ENCODE measurements around the gene TMEM248. TPM values are rescaled to one million over a fixed set of nuclear protein-coding genes. Genes with fewer than 3 reads are reported as not detected.
"Not testable (repeated sequence)": the region's sequence is repeated elsewhere in the genome, so short reads cannot be mapped to it uniquely, and the experiment has no call there.

Gene TMEM248
- total RNA-seq, 4 donors from 2014 or later: 119 to 179 (median 144) TPM

DNA sequence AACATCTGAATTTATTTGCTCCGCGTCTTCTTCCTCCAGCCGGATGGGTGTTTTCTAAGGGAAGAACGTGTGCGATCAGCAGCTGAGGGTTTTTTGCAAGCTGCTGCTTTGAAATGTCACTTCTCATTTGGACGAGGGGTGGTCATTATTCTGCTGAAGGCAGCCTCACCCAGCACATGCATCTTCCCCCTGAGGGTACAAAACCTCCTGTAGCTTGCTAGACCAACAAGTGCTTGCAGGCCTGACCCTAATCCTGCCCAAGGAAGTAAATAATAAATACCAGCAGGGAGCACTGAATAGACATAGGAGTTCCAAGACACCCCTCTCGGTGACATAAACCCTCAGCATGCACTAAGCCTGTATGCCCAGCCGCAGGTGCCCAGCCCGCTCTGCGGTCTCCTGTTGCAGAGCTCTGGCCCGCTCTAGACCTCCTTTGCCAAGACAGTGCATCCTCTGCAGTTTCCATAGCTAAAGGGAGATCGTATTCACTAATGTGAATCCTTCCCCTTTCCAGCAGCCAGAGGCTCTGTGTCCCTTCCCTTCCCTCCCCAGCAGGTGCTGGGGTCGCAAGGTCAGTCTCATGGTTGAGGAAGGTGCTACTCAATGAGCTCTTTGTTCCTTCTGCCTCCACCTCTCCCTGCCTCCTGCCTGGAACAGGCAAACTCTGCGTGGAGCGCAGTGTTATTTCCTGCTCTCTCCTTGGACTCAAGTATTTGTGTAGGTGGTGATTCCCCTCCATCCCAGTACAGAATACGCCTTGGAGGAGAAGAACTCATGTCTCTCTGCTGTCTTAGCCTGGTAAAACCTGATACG is 37.7 kb downstream of the TMEM248 start:
- Histone ChIP-seq H3K9me3 (no peaks in the 10 kb centered on the region), H3K27me3 (no peaks in the 10 kb centered on the region), H3K4me1 (no peaks in the 10 kb centered on the region), H3K27ac (no peak overlapping the region), H3K36me3 (peaks cover 23 to 36% of the 10 kb centered on the region in 2 donors), H3K4me3 (replicated peaks in 1 of 3) (no peak overlapping the region)
- DNase-seq: no peak
- WGBS, 2 donors: 94 to 95% methylated on average over 17 of the region's 17 CpGs
- intact Hi-C loops (cut with DNase I): no loop called here
- TF ChIP-seq POLR2A (IDR thresholded peaks at IDR 0.05): no peak
- TF ChIP-seq, protein P1, sequence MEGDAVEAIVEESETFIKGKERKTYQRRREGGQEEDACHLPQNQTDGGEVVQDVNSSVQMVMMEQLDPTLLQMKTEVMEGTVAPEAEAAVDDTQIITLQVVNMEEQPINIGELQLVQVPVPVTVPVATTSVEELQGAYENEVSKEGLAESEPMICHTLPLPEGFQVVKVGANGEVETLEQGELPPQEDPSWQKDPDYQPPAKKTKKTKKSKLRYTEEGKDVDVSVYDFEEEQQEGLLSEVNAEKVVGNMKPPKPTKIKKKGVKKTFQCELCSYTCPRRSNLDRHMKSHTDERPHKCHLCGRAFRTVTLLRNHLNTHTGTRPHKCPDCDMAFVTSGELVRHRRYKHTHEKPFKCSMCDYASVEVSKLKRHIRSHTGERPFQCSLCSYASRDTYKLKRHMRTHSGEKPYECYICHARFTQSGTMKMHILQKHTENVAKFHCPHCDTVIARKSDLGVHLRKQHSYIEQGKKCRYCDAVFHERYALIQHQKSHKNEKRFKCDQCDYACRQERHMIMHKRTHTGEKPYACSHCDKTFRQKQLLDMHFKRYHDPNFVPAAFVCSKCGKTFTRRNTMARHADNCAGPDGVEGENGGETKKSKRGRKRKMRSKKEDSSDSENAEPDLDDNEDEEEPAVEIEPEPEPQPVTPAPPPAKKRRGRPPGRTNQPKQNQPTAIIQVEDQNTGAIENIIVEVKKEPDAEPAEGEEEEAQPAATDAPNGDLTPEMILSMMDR (IDR thresholded peaks at IDR 0.05): no peak

DNA sequence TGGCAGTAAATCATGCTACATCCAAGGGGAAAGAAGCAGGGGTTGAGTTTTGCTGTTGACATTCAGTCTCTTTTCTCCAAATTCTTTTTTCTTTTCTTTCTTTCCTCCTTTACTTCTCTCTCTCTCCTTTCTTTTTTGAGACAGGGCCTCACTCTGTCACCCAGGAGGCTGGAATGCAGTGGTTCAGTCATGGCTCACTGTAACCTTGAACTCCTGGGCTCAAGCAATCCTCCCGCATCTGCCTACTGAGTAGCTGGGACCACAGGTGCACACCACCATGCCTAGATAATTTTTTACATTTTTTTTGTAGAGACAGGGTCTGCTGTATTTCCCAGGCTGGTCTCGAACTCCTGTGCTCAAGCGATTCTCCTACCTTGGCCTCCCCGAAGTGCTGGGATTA is 39.2 kb downstream of the TMEM248 start:
- Histone ChIP-seq H3K9me3 (no peaks in the 10 kb centered on the region), H3K27me3 (no peaks in the 10 kb centered on the region), H3K4me1 (no peaks in the 10 kb centered on the region), H3K27ac (no peak overlapping the region), H3K4me3 (replicated peaks in 1 of 3) (no peak overlapping the region), H3K36me3 (peaks cover 16 to 27% of the 10 kb centered on the region in 2 donors)
- no peak for TF ChIP-seq POLR2A (IDR thresholded peaks at IDR 0.05)
- TF ChIP-seq, protein P1 (IDR thresholded peaks at IDR 0.05): no peak
- 98 to 99% methylated on average over 4 of the region's 4 CpGs for WGBS, 2 donors
- intact Hi-C loops (cut with DNase I): no loop called here
- DNase-seq: no peak

DNA sequence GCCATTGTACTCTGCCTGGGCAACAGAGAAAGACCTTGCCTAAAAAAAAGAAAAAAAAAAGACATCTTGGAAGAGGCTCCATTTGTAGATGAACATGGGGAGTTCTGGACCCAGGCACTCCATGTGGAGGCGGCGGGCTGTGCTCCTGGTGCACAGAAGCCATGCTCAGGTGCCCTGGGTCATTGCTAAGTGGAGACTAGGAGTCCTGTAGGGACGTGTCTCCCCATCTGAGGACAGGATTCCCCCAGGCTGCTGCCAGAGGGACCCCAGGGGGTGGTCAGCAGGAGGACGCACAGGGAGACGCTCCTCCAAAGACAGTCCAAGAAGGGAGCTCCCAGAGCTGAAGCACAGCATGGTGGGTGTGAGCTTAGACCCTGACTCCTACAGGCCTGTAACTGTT is 40.1 kb downstream of the TMEM248 start:
- Histone ChIP-seq H3K27ac (no peak overlapping the region), H3K9me3 (no peaks in the 10 kb centered on the region), H3K27me3 (no peaks in the 10 kb centered on the region), H3K4me1 (no peaks in the 10 kb centered on the region), H3K4me3 (replicated peaks in 1 of 3) (no peak overlapping the region), H3K36me3 (peaks cover 9 to 18% of the 10 kb centered on the region in 2 donors)
- WGBS, 2 donors: 94 to 98% methylated on average over 4 to 5 of the region's 5 CpGs
- intact Hi-C loops (cut with DNase I): no loop called here
- no peak for DNase-seq
- TF ChIP-seq POLR2A (IDR thresholded peaks at IDR 0.05): no peak
- TF ChIP-seq, protein P1 (IDR thresholded peaks at IDR 0.05): no peak

DNA sequence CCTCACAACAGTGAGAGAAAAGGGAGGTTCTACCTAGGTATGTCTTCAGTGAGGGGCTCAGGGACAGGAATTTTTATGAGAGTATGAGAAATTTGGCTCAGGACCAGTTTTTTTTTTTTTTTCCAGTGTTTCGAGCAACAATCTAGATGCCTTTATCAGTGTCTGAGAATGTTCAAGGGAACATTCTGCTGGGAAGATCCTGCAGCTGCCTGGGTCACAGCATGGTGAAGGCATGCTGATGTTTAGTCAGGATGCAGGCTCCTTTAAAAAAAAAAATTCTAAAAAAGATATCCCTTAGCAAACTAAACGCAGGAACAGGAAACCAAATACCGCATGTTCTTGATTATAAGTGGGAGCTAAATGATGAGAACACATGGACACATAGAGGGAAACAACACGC is 43.4 kb downstream of the TMEM248 start:
- Histone ChIP-seq H3K4me3 (replicated peaks in 1 of 3) (no peak overlapping the region), H3K4me1 (no peaks in the 10 kb centered on the region), H3K36me3 (no peaks in the 10 kb centered on the region), H3K9me3 (no peaks in the 10 kb centered on the region), H3K27ac (no peak overlapping the region), H3K27me3 (no peaks in the 10 kb centered on the region)
- intact Hi-C loops (cut with DNase I): no loop called here
- 58 to 72% methylated on average over 4 of the region's 4 CpGs for WGBS, 2 donors
- no peak for DNase-seq
- TF ChIP-seq, protein P1 (IDR thresholded peaks at IDR 0.05): no peak
- TF ChIP-seq POLR2A (IDR thresholded peaks at IDR 0.05): no peak

DNA sequence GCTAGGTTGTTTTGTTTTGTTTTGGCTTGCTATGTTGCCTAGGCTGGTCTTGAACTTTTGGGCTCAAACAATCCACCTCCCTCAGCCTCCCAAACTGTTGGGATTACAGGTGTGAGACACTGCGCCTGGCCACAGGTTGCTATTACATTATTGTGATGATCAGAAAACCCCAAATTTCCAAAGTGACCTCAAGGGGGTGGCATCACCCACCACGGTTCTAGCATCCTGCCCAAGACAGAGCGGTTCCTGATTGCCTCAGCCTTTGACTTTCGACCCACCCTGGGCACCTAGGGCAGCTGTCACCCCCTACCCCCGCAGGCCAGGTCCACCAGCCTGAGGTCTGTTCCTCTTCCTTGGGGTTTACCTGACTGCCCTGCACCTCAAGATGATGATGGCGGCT is 46.0 kb downstream of the TMEM248 start:
- no peaks in the 10 kb centered on the region for H3K27me3 ChIP-seq
- TF ChIP-seq, protein P1 (IDR thresholded peaks at IDR 0.05): no peak
- TF ChIP-seq POLR2A (IDR thresholded peaks at IDR 0.05): no peak
- no peak for DNase-seq
- no peaks in the 10 kb centered on the region for H3K9me3 ChIP-seq
- H3K36me3 ChIP-seq: no peaks in the 10 kb centered on the region
- no peaks in the 10 kb centered on the region for H3K4me1 ChIP-seq
- 92 to 93% methylated on average over 5 to 6 of the region's 6 CpGs for WGBS, 2 donors
- intact Hi-C loops (cut with DNase I): no loop called here
- H3K4me3 ChIP-seq (replicated peaks in 1 of 3): no peak overlapping the region
- no peak overlapping the region for H3K27ac ChIP-seq

DNA sequence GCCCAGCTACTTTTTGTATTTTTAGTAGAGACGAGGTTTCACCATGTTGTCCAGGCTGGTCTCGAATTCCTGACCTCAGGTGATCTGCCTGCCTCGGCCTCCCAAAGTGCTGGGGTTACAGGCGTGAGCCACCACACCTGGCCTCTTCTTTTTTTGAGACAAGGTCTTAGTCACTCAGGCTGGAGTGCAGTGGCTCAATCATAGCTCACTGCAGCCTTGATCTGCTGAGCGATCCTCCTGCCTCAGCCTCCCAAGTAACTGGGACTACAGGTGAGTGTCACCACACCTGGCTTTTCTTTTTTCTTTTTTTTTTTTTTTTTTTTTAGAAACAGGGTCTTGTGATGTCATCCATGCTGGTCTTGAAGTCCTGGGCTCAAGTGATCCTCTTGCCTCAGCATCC is 48.0 kb downstream of the TMEM248 start:
- H3K27ac ChIP-seq; H3K9me3 ChIP-seq; H3K4me3 ChIP-seq (replicated peaks in 1 of 3); H3K27me3 ChIP-seq; DNase-seq; intact Hi-C loops (cut with DNase I); H3K36me3 ChIP-seq; H3K4me1 ChIP-seq: not testable (repeated sequence)
- 94 to 95% methylated on average over 5 of the region's 5 CpGs for WGBS, 2 donors
